Endothelial cell of umbilical vein (primary cell): Measurements from ENCODE around the gene DTWD2.

Experiments used
- CTCF ChIP-seq, 2 donors: IDR thresholded peaks; 1 replicate in 1 of 2; 2 replicates in 1 of 2; pipeline ENCODE4 v1.5.1; 2011; ENCODE audit warnings: low read length in 2 of 2, mild to moderate bottlenecking in 2 of 2, moderate library complexity in 2 of 2, control low read depth in 1 of 2, inconsistent platforms in 1 of 2, low read depth in 1 of 2; ENCODE audit not compliant: insufficient read depth in 1 of 2; ENCODE audit errors: extremely low read depth in 1 of 2
- FOS ChIP-seq: IDR thresholded peaks from 2 replicates; pipeline ENCODE4 v1.6.1; 2011; ENCODE audit warnings: mild to moderate bottlenecking, low read length, moderate library complexity, borderline replicate concordance; ENCODE audit not compliant: insufficient read depth
- JUN ChIP-seq: IDR thresholded peaks from 2 replicates; pipeline ENCODE4 v1.6.1; 2011; ENCODE audit warnings: borderline replicate concordance, low read depth; ENCODE audit not compliant: insufficient read length, insufficient read depth
- POLR2A ChIP-seq: IDR thresholded peaks from 2 replicates; pipeline ENCODE4 v1.6.1; 2012; ENCODE audit warnings: low read depth, mild to moderate bottlenecking, control low read depth, low read length
- POLR2AphosphoS5 ChIP-seq: IDR thresholded peaks from 2 replicates; pipeline ENCODE4 v1.6.1; 2012; ENCODE audit warnings: low read depth, mild to moderate bottlenecking, control low read depth, low read length, moderate library complexity; ENCODE audit not compliant: insufficient read depth

- no peak for TF ChIP-seq POLR2A
- TF ChIP-seq CTCF (IDR thresholded peaks at IDR 0.05; ENCODE audit: extremely low read depth in 1 of 2, insufficient read depth in 1 of 2, low read depth in 1 of 2, low read length in 2 of 2), result no peak
- no peak for TF ChIP-seq JUN
- no peak for TF ChIP-seq FOS
- no peak for TF ChIP-seq POLR2AphosphoS5
Observed at GRCh38 chr5:118937393-118938061, 50.8 kb downstream of the DTWD2 start.
